A673 (cell line): Measurements from ENCODE around the gene ARHGEF28.

Experiments used
- EZH2 ChIP-seq: fragments of 200-600 bp; sonication (generic); IDR thresholded peaks from 2 replicates; pipeline ENCODE4 v1.6.1; 2017; ENCODE audit warnings: borderline replicate concordance, low read depth, mild to moderate bottlenecking, mixed read lengths, antibody characterized with exemption, low read length; ENCODE audit not compliant: poor library complexity, severe bottlenecking
- TF ChIP-seq, protein P1 (sequence below): fragments of 300-800, 200-600 bp; sonication (generic); conservative IDR thresholded peaks from 2 replicates; pipeline ENCODE4 v1.5.1; 2017; ENCODE audit warnings: low read depth, mild to moderate bottlenecking, antibody characterized with exemption, low read length, moderate library complexity, mixed read lengths

DNA sequence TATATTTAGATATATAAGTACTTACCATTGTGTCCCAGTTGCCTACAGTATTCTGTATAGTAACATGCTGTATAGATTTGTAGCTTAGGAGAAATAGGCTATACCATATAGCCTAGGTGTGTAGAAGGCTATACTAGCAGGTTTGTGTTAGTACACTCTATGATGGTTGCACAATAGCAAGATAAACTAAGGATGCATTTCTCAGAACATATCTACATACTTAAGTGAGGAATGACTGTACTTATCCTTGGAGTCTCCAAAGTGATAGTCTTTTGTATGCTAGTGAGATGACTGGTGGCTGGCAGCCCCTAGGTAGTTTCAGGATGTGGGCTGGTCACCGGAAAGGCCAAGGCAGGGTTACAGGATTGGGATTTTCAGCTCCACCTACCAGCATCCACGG, 208.7 kb downstream of the ARHGEF28 start:
- no peak for TF ChIP-seq EZH2
- TF ChIP-seq, protein P1, sequence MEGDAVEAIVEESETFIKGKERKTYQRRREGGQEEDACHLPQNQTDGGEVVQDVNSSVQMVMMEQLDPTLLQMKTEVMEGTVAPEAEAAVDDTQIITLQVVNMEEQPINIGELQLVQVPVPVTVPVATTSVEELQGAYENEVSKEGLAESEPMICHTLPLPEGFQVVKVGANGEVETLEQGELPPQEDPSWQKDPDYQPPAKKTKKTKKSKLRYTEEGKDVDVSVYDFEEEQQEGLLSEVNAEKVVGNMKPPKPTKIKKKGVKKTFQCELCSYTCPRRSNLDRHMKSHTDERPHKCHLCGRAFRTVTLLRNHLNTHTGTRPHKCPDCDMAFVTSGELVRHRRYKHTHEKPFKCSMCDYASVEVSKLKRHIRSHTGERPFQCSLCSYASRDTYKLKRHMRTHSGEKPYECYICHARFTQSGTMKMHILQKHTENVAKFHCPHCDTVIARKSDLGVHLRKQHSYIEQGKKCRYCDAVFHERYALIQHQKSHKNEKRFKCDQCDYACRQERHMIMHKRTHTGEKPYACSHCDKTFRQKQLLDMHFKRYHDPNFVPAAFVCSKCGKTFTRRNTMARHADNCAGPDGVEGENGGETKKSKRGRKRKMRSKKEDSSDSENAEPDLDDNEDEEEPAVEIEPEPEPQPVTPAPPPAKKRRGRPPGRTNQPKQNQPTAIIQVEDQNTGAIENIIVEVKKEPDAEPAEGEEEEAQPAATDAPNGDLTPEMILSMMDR = no peak
